Panc1 (cell line): ENCODE measurements around the gene TLR3. TPM values are rescaled to one million over a fixed set of nuclear protein-coding genes. Genes with fewer than 3 reads are reported as not detected.

Experiments used
- ATAC-seq: fragments of 200-7000 bp; cut with Tn5 transposase; 2 replicates; pipeline ENCODE4 v1.9.1; 2020; ENCODE audit warnings: mild to moderate bottlenecking, moderate library complexity
- BruUV-seq: library from RNA; stranded (reverse); fragments of 400-500 nt; replicated peaks from 2 replicates; lab custom pipeline; 2021; lab: Mats Ljungman, UMichigan
- CTCF ChIA-PET: fragments of 300-600 bp; sonication (Branson Sonifier 250); formaldehyde crosslinking; loops from one replicate; lab custom pipeline; 2022; ENCODE audit warnings: antibody characterized with exemption; lab: Charles Lee
- POLR2A ChIA-PET: fragments of 300-600 bp; sonication (Branson Sonifier 250); formaldehyde crosslinking; loops from one replicate; lab custom pipeline; 2022; ENCODE audit warnings: antibody characterized with exemption; lab: Charles Lee
- DNase-seq: peaks from one replicate; pipeline ENCODE4 v3.0.0-alpha.2; 2010; ENCODE audit warnings: low read depth, low spot score
- H3K27ac ChIP-seq: 2 replicates; pipeline ENCODE4 v1.5.1; 2011; ENCODE audit warnings: mild to moderate bottlenecking, low read length, inconsistent platforms
- H3K27me3 ChIP-seq: fragments of 200-500 bp; sonication (Bioruptor generic); 2 replicates; pipeline ENCODE4 v1.6.0; 2014; ENCODE audit warnings: low read length, inconsistent platforms; ENCODE audit not compliant: control insufficient read depth, insufficient read depth
- H3K36me3 ChIP-seq: fragments of 200-500 bp; sonication (Bioruptor generic); 2 replicates; pipeline ENCODE4 v1.5.1; 2014; ENCODE audit warnings: inconsistent platforms, mild to moderate bottlenecking, low read length, moderate library complexity; ENCODE audit not compliant: control insufficient read depth, insufficient read depth
- H3K4me1 ChIP-seq: 2 replicates; pipeline ENCODE4 v1.5.1; 2011; ENCODE audit warnings: inconsistent platforms, mild to moderate bottlenecking, low read length, moderate library complexity; ENCODE audit not compliant: control insufficient read depth, insufficient read depth
- H3K4me3 ChIP-seq, 2 experiments: 2 replicates each; pipeline ENCODE4 v1.5.1; 2011 to 2012; ENCODE audit warnings: low read depth in 2 of 2, low read length in 2 of 2, mild to moderate bottlenecking in 2 of 2, inconsistent platforms in 1 of 2, moderate library complexity in 1 of 2
- H3K9me3 ChIP-seq: fragments of 200-500 bp; sonication (Bioruptor generic); 2 replicates; pipeline ENCODE4 v1.5.1; 2014; ENCODE audit warnings: low read depth, mild to moderate bottlenecking, inconsistent platforms, low read length, moderate library complexity; ENCODE audit not compliant: control insufficient read depth, insufficient read depth
- POLR2AphosphoS5 ChIP-seq: IDR thresholded peaks from 2 replicates; pipeline ENCODE4 v1.6.1; 2012; ENCODE audit warnings: mild to moderate bottlenecking, low read depth, low read length, moderate library complexity
- REST ChIP-seq, 2 experiments: IDR thresholded peaks; 2 replicates each; pipeline ENCODE4 v1.6.1; 2011 to 2012; ENCODE audit warnings: low read depth in 2 of 2, control low read depth in 1 of 2, low read length in 1 of 2, mild to moderate bottlenecking in 1 of 2, moderate library complexity in 1 of 2; ENCODE audit not compliant: insufficient read depth in 1 of 2
- SIN3A ChIP-seq: IDR thresholded peaks from 2 replicates; pipeline ENCODE4 v1.6.1; 2012; ENCODE audit warnings: low read depth, mild to moderate bottlenecking, low read length, moderate library complexity, borderline replicate concordance; ENCODE audit not compliant: insufficient read depth
- TCF7L2 ChIP-seq: IDR thresholded peaks from 2 replicates; pipeline ENCODE4 v1.6.1; 2011; ENCODE audit warnings: mild to moderate bottlenecking, low read depth, low read length, inconsistent platforms
- in situ Hi-C: cut with HindIII; loops from 2 replicates; pipeline ENCODE4 v1.10.0; 2016; ENCODE audit warnings: low sequenced_read_pairs, low pct_unique_long_range_greater_than_20kb
- intact Hi-C: fragments of 100-400 bp; cut with micrococcal nuclease; formaldehyde crosslinking; loops from one replicate; pipeline ENCODE4 v1.10.0; 2022; ENCODE audit not compliant: unreplicated experiment
- total RNA-seq: library from RNA; stranded (reverse); gene quantifications from one replicate; pipeline ENCODE4 v1.2.1, GENCODE V29; 2021; ENCODE audit not compliant: unreplicated experiment
- TF ChIP-seq, protein P1 (sequence below): fragments of 450-650 bp; IDR thresholded peaks from 2 replicates; pipeline ENCODE4 v1.5.1; 2017; ENCODE audit warnings: mild to moderate bottlenecking

The TLR3 gene
- total RNA-seq, 1 experiment from 2014 or later, result 0.41 TPM

DNA sequence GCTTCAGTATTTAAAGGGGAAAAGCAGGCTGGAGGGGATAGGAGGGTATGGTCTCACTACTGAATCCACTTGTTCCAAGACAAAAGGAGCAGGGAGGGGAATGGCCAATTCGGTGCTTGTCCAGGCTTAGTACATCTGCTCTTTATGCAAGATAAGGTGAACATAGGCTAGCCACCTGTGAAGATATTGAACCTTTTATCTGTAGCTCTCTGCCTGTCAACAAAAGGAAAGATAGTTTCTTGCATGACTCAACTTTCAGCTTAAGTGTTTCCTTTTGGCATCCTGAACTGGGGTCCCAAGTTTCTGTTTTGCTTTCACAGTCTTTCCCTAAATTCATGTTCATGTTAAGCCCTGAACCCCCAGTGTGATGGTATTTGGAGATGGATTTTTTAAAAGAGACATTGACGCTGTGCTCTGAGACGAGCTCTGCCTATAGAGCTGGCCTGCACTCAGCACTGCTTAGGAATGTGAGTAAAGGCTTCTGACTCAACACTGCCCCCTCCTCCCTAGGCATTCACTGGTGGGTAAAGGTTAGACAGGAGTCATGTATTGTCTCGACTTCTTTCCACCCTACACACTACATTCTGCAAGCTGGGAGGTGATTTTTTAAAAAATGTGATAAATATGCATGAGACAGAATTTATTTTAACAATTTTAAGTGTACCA is 63.8 kb downstream of the TLR3 start:
- CTCF ChIA-PET, result interaction anchor here (0.8 kb wide), 1 partner anchor 64 kb away, joined by 3 read pairs; the partner anchor contains the start of gene TLR3
- Histone ChIP-seq H3K27ac (no peak overlapping the region), H3K27me3 (peaks cover 2% of the 10 kb centered on the region; the same call in 1 of the 2 replicates), H3K4me3 (no peak overlapping the region), H3K9me3 (no peaks in the 10 kb centered on the region), H3K4me1 (no peaks in the 10 kb centered on the region), H3K36me3 (no peaks in the 10 kb centered on the region)
- TF ChIP-seq REST (IDR thresholded peaks at IDR 0.05; ENCODE audit: insufficient read depth in 1 of 2, low read depth in 2 of 2, low read length in 1 of 2) (no peak), TCF7L2 (no peak), SIN3A (no peak), POLR2AphosphoS5 (no peak)
- TF ChIP-seq, protein P1, sequence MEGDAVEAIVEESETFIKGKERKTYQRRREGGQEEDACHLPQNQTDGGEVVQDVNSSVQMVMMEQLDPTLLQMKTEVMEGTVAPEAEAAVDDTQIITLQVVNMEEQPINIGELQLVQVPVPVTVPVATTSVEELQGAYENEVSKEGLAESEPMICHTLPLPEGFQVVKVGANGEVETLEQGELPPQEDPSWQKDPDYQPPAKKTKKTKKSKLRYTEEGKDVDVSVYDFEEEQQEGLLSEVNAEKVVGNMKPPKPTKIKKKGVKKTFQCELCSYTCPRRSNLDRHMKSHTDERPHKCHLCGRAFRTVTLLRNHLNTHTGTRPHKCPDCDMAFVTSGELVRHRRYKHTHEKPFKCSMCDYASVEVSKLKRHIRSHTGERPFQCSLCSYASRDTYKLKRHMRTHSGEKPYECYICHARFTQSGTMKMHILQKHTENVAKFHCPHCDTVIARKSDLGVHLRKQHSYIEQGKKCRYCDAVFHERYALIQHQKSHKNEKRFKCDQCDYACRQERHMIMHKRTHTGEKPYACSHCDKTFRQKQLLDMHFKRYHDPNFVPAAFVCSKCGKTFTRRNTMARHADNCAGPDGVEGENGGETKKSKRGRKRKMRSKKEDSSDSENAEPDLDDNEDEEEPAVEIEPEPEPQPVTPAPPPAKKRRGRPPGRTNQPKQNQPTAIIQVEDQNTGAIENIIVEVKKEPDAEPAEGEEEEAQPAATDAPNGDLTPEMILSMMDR, result peak; percentile 28; the same call in 1 of the 2 replicates
- no peak for DNase-seq
- intact Hi-C loops, result no loop called here
- POLR2A ChIA-PET, result no interaction called here
- ATAC-seq, result peak; percentile 72
- in situ Hi-C loops, result no loop called here
- no TSS peak for BruUV-seq

- no peaks in the 10 kb centered on the region for H3K4me1 ChIP-seq
- no peaks in the 10 kb centered on the region for H3K9me3 ChIP-seq
- H3K36me3 ChIP-seq, result no peaks in the 10 kb centered on the region
- no TSS peak for BruUV-seq
- DNase-seq (no peak), ATAC-seq (no peak)
- no peak overlapping the region for H3K27ac ChIP-seq
- no peak overlapping the region for H3K4me3 ChIP-seq
- intact Hi-C loops, result no loop called here
- POLR2A ChIA-PET, result interaction anchor here (0.5 kb wide), 1 partner anchor 98 kb away, joined by 5 read pairs; no protein-coding TSS in a partner anchor
- CTCF ChIA-PET, result no interaction called here
- in situ Hi-C loops, result no loop called here
- TF ChIP-seq POLR2AphosphoS5 (no peak), REST (IDR thresholded peaks at IDR 0.05; ENCODE audit: insufficient read depth in 1 of 2, low read depth in 2 of 2, low read length in 1 of 2) (no peak), TCF7L2 (no peak), SIN3A (no peak)
- TF ChIP-seq, protein P1, result no peak
- peaks cover 2% of the 10 kb centered on the region; the same call in 1 of the 2 replicates for H3K27me3 ChIP-seq
Observed at GRCh38 chr4:186134257-186134656, 65.3 kb downstream of the TLR3 start.
